Left lung (tissue), 10 donors: ENCODE data around the gene FOCAD. TPM values are rescaled to one million over a fixed set of nuclear protein-coding genes. Genes with fewer than 3 reads are reported as not detected.
A peak's percentile ranks its signal among the peaks of the same experiment; 100 is the strongest.

Experiments
- ATAC-seq: fragments of 200-7000 bp; cut with Tn5 transposase; one replicate; pipeline ENCODE4 v1.9.1; 2020; ENCODE audit warnings: moderate library complexity
- DNase-seq, 4 donors: peaks; one replicate each; pipeline ENCODE4 v3.0.0-alpha.2; 2013 to 2020
- H3K27ac ChIP-seq, 2 donors: fragments of 200-600 bp; sonication (generic) in 1 of 2; one replicate each; pipeline versions ENCODE4 v1.5.0 to v1.8.0; 2020 to 2021
- H3K27me3 ChIP-seq, 2 donors: fragments of 200-600 bp; sonication (generic) in 1 of 2; one replicate each; pipeline versions ENCODE4 v1.5.0 to v1.8.0; 2020 to 2021
- H3K36me3 ChIP-seq, 2 donors: fragments of 200-600 bp; sonication (generic) in 1 of 2; one replicate each; pipeline versions ENCODE4 v1.5.0 to v1.8.0; 2020 to 2021
- H3K4me1 ChIP-seq, 2 donors: fragments of 200-600 bp; one replicate each; pipeline ENCODE4 v1.8.0; 2021
- H3K4me3 ChIP-seq, 2 donors: fragments of 200-600 bp; sonication (generic) in 1 of 2; one replicate each; pipeline versions ENCODE4 v1.5.0 to v1.8.0; 2020 to 2021; ENCODE audit warnings: mild to moderate bottlenecking in 1 of 2
- H3K9me3 ChIP-seq, 2 donors: fragments of 200-600 bp; sonication (generic) in 1 of 2; one replicate each; pipeline versions ENCODE4 v1.5.0 to v1.8.0; 2020 to 2021
- intact Hi-C, 2 donors: fragments of 100-400 bp; cut with DNase I; formaldehyde crosslinking; loops; one replicate each; pipeline versions ENCODE4 v1.11.2 to v1.14.2; 2022
- polyA plus RNA-seq, 6 donors: library from polyadenylated mRNA; unstranded; fragments of 120-200 nt; gene quantifications; one replicate each; pipeline ENCODE4 v1.2.1, GENCODE V29; 2013; ENCODE audit not compliant: insufficient read length in 6 of 6
- total RNA-seq, 2 donors: library from RNA; stranded (reverse); fragmentation: NEBNext Ultra II Directional; extraction: Animal tissue kit (Norgen Biotek cat#: 25700); gene quantifications; one replicate each; pipeline ENCODE4 v1.2.1, GENCODE V29; 2021
- TF ChIP-seq, protein P1 (sequence below), 2 donors: fragments of 200-600 bp; sonication (generic) in 1 of 2; IDR thresholded peaks; one replicate each; pipeline versions ENCODE4 v1.5.0 to v1.8.0; 2021; ENCODE audit warnings: antibody characterized with exemption in 2 of 2
- donor health status: DM: no; HTN: yes; CAD: no.
- donor health status: DM: no; HTN: no; CAD: no.

Gene FOCAD
- total and polyA plus RNA-seq, 8 donors, result 23.6 to 43.1 (median 29.9) TPM

DNA sequence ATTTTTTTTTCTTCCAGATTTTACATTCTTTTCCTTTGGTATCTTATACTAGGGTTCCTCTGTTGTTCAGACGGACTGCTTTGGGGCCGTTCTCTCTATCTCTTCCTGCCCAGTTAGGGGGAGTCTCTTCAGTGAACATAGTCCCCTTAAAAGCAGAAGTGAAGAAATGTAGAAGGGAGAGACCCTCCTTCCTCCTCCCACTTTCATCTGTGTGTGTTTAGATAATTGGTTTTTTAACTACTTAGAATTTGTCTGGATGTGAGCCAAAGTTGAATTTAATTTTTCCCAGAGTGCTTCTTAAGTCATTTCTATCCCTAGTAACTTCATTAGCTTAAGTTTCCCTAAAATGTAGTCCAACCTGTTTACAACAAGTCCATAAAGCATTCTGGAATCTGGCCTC is 179.9 kb downstream of the FOCAD start:
- no peak overlapping the region for H3K27ac ChIP-seq
- no peak for DNase-seq
- ATAC-seq, result no peak
- intact Hi-C loops, result no loop called here
- no peaks in the 10 kb centered on the region for H3K27me3 ChIP-seq
- no peaks in the 10 kb centered on the region for H3K9me3 ChIP-seq
- H3K4me1 ChIP-seq, result no peaks in the 10 kb centered on the region
- H3K4me3 ChIP-seq, result no peak overlapping the region
- TF ChIP-seq, protein P1, sequence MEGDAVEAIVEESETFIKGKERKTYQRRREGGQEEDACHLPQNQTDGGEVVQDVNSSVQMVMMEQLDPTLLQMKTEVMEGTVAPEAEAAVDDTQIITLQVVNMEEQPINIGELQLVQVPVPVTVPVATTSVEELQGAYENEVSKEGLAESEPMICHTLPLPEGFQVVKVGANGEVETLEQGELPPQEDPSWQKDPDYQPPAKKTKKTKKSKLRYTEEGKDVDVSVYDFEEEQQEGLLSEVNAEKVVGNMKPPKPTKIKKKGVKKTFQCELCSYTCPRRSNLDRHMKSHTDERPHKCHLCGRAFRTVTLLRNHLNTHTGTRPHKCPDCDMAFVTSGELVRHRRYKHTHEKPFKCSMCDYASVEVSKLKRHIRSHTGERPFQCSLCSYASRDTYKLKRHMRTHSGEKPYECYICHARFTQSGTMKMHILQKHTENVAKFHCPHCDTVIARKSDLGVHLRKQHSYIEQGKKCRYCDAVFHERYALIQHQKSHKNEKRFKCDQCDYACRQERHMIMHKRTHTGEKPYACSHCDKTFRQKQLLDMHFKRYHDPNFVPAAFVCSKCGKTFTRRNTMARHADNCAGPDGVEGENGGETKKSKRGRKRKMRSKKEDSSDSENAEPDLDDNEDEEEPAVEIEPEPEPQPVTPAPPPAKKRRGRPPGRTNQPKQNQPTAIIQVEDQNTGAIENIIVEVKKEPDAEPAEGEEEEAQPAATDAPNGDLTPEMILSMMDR (IDR thresholded peaks at IDR 0.05), result no peak
- no peaks in the 10 kb centered on the region for H3K36me3 ChIP-seq

DNA sequence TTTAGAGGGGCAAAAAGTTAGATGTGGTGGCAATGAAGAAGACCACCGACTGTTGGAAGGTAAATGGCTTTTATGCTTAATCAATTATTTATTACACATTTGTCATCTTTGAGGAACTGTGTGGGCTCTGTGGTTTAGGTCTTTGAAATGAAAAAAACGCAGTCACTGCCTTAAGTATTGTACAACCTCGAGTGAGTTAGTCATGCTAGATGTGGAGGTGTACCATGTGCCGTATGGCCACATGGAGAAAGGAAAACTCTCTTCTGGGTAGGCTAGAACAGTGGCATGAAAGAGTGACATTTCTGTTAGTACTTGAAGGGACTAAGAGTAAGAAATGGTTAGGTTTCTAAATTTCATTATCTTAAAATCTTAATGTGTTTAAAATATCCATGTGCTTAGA is 181.3 kb downstream of the FOCAD start:
- intact Hi-C loops, result no loop called here
- no peak overlapping the region for H3K27ac ChIP-seq
- H3K4me3 ChIP-seq, result no peak overlapping the region
- ATAC-seq, result no peak
- H3K9me3 ChIP-seq, result no peaks in the 10 kb centered on the region
- TF ChIP-seq, protein P1 (IDR thresholded peaks at IDR 0.05), result no peak
- DNase-seq, result no peak
- no peaks in the 10 kb centered on the region for H3K4me1 ChIP-seq
- H3K27me3 ChIP-seq, result no peaks in the 10 kb centered on the region
- no peaks in the 10 kb centered on the region for H3K36me3 ChIP-seq

DNA sequence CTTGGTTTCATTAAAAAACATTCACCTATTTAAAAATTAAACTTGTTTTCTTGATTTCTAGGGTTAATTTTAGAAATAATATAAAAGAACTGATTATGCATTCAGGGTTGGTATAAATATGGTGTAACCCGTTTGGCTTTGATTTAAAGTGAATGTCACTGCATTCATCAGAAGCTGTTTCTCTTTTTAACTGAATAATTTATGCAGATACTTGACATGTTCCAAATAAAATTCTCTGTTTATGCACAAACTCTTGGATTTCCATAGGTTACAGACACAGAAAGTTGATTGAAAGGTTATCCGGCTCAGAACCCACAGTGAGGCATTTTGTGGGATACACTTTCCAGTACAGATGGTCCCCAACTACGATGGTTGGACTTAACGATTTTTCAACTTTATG is 186.1 kb downstream of the FOCAD start:
- intact Hi-C loops, result no loop called here
- Histone ChIP-seq H3K36me3 (no peaks in the 10 kb centered on the region), H3K27me3 (no peaks in the 10 kb centered on the region), H3K4me3 (no peak overlapping the region), H3K9me3 (no peaks in the 10 kb centered on the region), H3K4me1 (peaks cover 0 to 17% of the 10 kb centered on the region in 2 donors), H3K27ac (no peak overlapping the region)
- ATAC-seq, result no peak
- TF ChIP-seq, protein P1 (IDR thresholded peaks at IDR 0.05), result no peak
- no peak for DNase-seq

DNA sequence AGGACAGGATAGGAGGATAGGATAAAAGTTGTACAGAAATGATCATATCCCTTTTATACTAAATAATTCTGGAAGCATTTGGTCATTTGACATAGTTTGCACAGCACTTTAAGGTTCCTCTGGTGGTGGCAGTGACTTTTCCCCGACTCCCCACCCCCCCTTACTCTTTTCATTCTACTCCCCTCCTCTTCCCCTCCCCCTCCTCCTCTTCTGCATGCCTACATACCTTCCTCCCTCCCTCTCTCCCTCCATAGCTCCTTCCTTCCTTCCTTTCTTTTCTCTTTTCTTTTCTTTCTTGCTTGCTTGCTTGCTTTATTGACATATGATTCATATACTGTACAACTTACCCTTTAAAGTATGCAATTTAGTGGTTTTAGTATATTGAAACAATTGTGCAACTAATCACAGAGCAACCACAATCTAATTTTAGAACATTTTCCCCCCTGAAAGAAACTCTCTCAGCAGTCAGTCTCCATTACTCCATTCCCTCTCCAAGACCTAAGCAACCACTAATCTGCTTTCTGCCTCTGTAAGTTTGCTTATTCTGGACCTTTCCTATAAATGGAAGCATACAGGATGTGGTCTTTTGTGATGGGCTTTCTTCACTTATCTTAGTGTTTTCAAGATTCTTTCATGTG is 188.4 kb downstream of the FOCAD start:
- Histone ChIP-seq H3K36me3 (no peaks in the 10 kb centered on the region), H3K27ac (no peak overlapping the region), H3K9me3 (no peaks in the 10 kb centered on the region), H3K27me3 (no peaks in the 10 kb centered on the region), H3K4me3 (no peak overlapping the region), H3K4me1 (peaks cover 0 to 17% of the 10 kb centered on the region in 2 donors)
- ATAC-seq (peak; percentile 77), DNase-seq (no peak)
- TF ChIP-seq, protein P1 (IDR thresholded peaks at IDR 0.05), result no peak
- intact Hi-C loops, result no loop called here

DNA sequence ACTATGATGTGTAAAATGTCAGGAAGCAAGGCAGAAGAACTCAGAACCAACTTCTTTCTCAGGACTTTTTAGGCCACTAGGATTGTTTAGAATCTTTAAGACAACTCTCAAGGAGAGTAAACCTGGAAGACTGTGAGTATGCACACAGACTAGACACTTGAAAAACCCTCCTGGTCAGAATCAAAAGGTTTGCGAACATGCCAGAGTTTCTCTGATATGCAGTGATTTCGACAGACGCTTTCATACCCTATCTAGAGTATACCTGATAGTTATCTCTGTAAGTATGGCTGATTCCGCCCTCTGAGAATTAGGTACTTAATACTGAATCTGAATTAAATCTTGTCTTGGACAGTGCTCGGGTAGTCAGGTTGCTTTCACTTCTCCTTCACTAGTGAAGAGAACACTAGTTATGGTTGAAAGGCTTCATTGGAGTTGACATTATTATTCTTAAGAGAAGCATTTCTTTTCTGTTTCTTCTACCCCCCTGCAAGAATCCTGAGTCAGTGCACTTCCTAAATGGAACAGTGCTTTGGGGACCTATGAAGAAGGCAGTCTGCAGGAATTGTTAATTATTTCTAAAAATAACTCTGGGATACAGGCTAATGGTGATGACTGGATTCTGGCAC is 189.3 kb downstream of the FOCAD start:
- ATAC-seq (peak; percentile 74), DNase-seq (no peak)
- H3K36me3 ChIP-seq, result no peaks in the 10 kb centered on the region
- intact Hi-C loops, result no loop called here
- TF ChIP-seq, protein P1 (IDR thresholded peaks at IDR 0.05), result no peak
- no peak overlapping the region for H3K4me3 ChIP-seq
- no peaks in the 10 kb centered on the region for H3K27me3 ChIP-seq
- H3K4me1 ChIP-seq, result peaks cover 0 to 17% of the 10 kb centered on the region in 2 donors
- H3K27ac ChIP-seq, result no peak overlapping the region
- no peaks in the 10 kb centered on the region for H3K9me3 ChIP-seq
